ENCODE data around the gene DBN1. TPM values are rescaled to one million over a fixed set of nuclear protein-coding genes. Genes with fewer than 3 reads are reported as not detected.
A peak's percentile ranks its signal among the peaks of the same experiment; 100 is the strongest.

DBN1 gene
- total and polyA plus RNA-seq, 2 experiments from 2014 or later = 106 to 290 TPM

DNA sequence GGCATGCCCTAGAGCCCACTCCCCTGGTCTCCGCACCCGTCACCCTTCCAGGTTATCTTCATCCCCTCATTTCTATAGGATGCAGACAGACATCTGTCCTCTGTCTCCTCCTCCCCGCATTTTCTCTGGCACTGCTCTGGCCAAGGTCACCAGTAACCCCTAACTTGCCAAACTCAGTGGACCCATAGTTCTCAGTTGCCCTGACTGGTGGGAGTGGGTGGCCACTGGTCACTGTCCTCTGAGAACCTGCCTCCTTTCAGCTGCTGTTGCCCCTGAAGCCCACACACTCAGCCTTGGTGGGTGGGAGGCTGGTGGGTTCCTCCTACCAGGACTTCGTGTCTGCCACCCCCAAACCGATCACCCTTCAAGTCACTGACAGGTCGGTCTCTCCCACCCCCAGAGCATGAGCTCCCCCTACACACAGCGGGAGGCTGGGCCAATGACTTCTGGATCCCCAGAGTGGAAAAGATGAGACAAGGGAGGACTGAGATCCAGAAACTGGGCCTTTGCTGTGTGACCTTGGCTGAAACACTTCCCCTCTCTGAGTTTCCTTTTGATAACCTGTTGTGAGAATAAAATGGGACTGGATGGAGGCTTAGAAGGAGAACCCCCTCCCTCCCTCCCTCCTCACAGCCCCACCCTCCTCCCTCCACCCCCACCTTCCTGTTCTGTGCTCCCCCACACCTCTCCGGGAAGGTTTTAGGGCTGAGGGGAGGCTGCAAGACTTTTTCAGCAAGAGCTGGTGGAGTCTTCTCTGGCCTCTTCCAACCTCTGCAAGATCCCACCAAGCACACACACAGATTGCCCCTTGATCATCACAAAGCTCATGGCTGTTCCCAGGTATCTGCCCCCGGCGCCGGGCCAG lies 2.4 kb upstream of the DBN1 start:
- Histone ChIP-seq H3K4me1 (ENCODE audit: insufficient read depth) (peaks cover 36% of the 10 kb centered on the region), H2AFZ (no peak overlapping the region), H4K20me1 (replicated peaks; ENCODE audit: insufficient read depth) (peaks cover 13% of the 10 kb centered on the region), H3K4me3 (no peak overlapping the region), H3K9me2 (ENCODE audit: insufficient read depth) (no peaks in the 10 kb centered on the region), H3K27ac (ENCODE audit: low read depth) (no peak overlapping the region), H3F3A (replicated peaks; ENCODE audit: low read depth) (peaks cover 26% of the 10 kb centered on the region), H3K27me3 (ENCODE audit: insufficient read depth) (no peaks in the 10 kb centered on the region), H3K4me2 (0 out of 2 replicates have a peak overlapping the region, but pooled peaks have one; percentile 73), H3K36me3 (ENCODE audit: insufficient read depth) (0 out of 2 replicates have a peak, but pooled peaks cover 2% of the 10 kb centered on the region), H3K79me2 (replicated peaks; ENCODE audit: insufficient read depth) (peaks cover 21% of the 10 kb centered on the region)
- peaks cover 23% of the 10 kb centered on the region for H3K36me3 Mint-ChIP-seq (ENCODE audit: low read depth)
- DNase-seq (ENCODE audit: low spot score) (no peak), ATAC-seq (no peak)
- H3K4me3 Mint-ChIP-seq = peak overlapping the region; percentile 0; the same call in 1 of the 3 replicates
- H3K4me1 Mint-ChIP-seq = peaks cover 50% of the 10 kb centered on the region
- H3K9me3 Mint-ChIP-seq = no peaks in the 10 kb centered on the region
- TF ChIP-seq STAT1 (IDR thresholded peaks at IDR 0.05; ENCODE audit: unreplicated experiment) = no peak
- no peak for TF ChIP-seq JUNB (IDR thresholded peaks at IDR 0.05; ENCODE audit: unreplicated experiment)
- TF ChIP-seq, protein P1, sequence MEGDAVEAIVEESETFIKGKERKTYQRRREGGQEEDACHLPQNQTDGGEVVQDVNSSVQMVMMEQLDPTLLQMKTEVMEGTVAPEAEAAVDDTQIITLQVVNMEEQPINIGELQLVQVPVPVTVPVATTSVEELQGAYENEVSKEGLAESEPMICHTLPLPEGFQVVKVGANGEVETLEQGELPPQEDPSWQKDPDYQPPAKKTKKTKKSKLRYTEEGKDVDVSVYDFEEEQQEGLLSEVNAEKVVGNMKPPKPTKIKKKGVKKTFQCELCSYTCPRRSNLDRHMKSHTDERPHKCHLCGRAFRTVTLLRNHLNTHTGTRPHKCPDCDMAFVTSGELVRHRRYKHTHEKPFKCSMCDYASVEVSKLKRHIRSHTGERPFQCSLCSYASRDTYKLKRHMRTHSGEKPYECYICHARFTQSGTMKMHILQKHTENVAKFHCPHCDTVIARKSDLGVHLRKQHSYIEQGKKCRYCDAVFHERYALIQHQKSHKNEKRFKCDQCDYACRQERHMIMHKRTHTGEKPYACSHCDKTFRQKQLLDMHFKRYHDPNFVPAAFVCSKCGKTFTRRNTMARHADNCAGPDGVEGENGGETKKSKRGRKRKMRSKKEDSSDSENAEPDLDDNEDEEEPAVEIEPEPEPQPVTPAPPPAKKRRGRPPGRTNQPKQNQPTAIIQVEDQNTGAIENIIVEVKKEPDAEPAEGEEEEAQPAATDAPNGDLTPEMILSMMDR (conservative IDR thresholded peaks at IDR 0.05; ENCODE audit: low read depth in 2 of 2) = no peak
- peaks cover 26% of the 10 kb centered on the region for H3K27me3 Mint-ChIP-seq (ENCODE audit: insufficient read depth, low read depth, poor library complexity)
- H3K27ac Mint-ChIP-seq = no peak overlapping the region

GRCh38 chr5:177474846-177475562 lies 1.6 kb upstream of the DBN1 start:
- Mint-ChIP-seq H3K4me1 (peaks cover 57% of the 10 kb centered on the region), H3K36me3 (ENCODE audit: low read depth) (peaks cover 31% of the 10 kb centered on the region), H3K9me3 (no peaks in the 10 kb centered on the region), H3K27ac (no peak overlapping the region), H3K27me3 (ENCODE audit: insufficient read depth, low read depth, poor library complexity) (peaks cover 28% of the 10 kb centered on the region), H3K4me3 (peak overlapping the region; percentile 23; the same call in 1 of the 3 replicates)
- ATAC-seq (no peak), DNase-seq (ENCODE audit: low spot score) (no peak)
- Histone ChIP-seq H3K4me2 (peak overlapping the region; percentile 73; the same call in 1 of the 2 replicates), H3K79me2 (replicated peaks; ENCODE audit: insufficient read depth) (peaks cover 29% of the 10 kb centered on the region), H2AFZ (no peak overlapping the region), H3K27me3 (ENCODE audit: insufficient read depth) (no peaks in the 10 kb centered on the region), H3K27ac (ENCODE audit: low read depth) (no peak overlapping the region), H3K36me3 (ENCODE audit: insufficient read depth) (0 out of 2 replicates have a peak, but pooled peaks cover 2% of the 10 kb centered on the region), H3K9me2 (ENCODE audit: insufficient read depth) (no peaks in the 10 kb centered on the region), H3F3A (replicated peaks; ENCODE audit: low read depth) (peaks cover 28% of the 10 kb centered on the region), H3K4me1 (ENCODE audit: insufficient read depth) (peaks cover 44% of the 10 kb centered on the region), H4K20me1 (replicated peaks; ENCODE audit: insufficient read depth) (peaks cover 20% of the 10 kb centered on the region), H3K4me3 (no peak overlapping the region)
- TF ChIP-seq, protein P2, sequence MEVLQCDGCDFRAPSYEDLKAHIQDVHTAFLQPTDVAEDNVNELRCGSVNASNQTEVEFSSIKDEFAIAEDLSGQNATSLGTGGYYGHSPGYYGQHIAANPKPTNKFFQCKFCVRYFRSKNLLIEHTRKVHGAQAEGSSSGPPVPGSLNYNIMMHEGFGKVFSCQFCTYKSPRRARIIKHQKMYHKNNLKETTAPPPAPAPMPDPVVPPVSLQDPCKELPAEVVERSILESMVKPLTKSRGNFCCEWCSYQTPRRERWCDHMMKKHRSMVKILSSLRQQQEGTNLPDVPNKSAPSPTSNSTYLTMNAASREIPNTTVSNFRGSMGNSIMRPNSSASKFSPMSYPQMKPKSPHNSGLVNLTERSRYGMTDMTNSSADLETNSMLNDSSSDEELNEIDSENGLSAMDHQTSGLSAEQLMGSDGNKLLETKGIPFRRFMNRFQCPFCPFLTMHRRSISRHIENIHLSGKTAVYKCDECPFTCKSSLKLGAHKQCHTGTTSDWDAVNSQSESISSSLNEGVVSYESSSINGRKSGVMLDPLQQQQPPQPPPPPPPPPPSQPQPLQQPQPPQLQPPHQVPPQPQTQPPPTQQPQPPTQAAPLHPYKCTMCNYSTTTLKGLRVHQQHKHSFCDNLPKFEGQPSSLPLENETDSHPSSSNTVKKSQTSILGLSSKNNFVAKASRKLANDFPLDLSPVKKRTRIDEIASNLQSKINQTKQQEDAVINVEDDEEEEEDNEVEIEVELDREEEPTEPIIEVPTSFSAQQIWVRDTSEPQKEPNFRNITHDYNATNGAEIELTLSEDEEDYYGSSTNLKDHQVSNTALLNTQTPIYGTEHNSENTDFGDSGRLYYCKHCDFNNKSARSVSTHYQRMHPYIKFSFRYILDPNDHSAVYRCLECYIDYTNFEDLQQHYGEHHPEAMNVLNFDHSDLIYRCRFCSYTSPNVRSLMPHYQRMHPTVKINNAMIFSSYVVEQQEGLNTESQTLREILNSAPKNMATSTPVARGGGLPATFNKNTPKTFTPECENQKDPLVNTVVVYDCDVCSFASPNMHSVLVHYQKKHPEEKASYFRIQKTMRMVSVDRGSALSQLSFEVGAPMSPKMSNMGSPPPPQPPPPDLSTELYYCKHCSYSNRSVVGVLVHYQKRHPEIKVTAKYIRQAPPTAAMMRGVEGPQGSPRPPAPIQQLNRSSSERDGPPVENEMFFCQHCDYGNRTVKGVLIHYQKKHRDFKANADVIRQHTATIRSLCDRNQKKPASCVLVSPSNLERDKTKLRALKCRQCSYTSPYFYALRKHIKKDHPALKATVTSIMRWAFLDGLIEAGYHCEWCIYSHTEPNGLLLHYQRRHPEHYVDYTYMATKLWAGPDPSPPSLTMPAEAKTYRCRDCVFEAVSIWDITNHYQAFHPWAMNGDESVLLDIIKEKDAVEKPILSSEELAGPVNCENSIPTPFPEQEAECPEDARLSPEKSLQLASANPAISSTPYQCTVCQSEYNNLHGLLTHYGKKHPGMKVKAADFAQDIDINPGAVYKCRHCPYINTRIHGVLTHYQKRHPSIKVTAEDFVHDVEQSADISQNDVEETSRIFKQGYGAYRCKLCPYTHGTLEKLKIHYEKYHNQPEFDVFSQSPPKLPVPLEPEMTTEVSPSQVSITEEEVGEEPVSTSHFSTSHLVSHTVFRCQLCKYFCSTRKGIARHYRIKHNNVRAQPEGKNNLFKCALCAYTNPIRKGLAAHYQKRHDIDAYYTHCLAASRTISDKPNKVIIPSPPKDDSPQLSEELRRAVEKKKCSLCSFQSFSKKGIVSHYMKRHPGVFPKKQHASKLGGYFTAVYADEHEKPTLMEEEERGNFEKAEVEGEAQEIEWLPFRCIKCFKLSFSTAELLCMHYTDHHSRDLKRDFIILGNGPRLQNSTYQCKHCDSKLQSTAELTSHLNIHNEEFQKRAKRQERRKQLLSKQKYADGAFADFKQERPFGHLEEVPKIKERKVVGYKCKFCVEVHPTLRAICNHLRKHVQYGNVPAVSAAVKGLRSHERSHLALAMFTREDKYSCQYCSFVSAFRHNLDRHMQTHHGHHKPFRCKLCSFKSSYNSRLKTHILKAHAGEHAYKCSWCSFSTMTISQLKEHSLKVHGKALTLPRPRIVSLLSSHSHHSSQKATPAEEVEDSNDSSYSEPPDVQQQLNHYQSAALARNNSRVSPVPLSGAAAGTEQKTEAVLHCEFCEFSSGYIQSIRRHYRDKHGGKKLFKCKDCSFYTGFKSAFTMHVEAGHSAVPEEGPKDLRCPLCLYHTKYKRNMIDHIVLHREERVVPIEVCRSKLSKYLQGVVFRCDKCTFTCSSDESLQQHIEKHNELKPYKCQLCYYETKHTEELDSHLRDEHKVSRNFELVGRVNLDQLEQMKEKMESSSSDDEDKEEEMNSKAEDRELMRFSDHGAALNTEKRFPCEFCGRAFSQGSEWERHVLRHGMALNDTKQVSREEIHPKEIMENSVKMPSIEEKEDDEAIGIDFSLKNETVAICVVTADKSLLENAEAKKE (CRISPR knock-in tag; IDR thresholded peaks at IDR 0.05) = no peak
- TF ChIP-seq NANOG (IDR thresholded peaks at IDR 0.05; ENCODE audit: borderline replicate concordance) (no peak), JUNB (IDR thresholded peaks at IDR 0.05; ENCODE audit: unreplicated experiment) (no peak), EZH2phosphoT487 (IDR thresholded peaks at IDR 0.05; ENCODE audit: unreplicated experiment) (no peak)
- TF ChIP-seq, protein P3, sequence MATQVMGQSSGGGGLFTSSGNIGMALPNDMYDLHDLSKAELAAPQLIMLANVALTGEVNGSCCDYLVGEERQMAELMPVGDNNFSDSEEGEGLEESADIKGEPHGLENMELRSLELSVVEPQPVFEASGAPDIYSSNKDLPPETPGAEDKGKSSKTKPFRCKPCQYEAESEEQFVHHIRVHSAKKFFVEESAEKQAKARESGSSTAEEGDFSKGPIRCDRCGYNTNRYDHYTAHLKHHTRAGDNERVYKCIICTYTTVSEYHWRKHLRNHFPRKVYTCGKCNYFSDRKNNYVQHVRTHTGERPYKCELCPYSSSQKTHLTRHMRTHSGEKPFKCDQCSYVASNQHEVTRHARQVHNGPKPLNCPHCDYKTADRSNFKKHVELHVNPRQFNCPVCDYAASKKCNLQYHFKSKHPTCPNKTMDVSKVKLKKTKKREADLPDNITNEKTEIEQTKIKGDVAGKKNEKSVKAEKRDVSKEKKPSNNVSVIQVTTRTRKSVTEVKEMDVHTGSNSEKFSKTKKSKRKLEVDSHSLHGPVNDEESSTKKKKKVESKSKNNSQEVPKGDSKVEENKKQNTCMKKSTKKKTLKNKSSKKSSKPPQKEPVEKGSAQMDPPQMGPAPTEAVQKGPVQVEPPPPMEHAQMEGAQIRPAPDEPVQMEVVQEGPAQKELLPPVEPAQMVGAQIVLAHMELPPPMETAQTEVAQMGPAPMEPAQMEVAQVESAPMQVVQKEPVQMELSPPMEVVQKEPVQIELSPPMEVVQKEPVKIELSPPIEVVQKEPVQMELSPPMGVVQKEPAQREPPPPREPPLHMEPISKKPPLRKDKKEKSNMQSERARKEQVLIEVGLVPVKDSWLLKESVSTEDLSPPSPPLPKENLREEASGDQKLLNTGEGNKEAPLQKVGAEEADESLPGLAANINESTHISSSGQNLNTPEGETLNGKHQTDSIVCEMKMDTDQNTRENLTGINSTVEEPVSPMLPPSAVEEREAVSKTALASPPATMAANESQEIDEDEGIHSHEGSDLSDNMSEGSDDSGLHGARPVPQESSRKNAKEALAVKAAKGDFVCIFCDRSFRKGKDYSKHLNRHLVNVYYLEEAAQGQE (IDR thresholded peaks at IDR 0.05; ENCODE audit: unreplicated experiment) = no peak
